NB4 (cell line): ENCODE results near the gene NAT10.

Experiments used
- CTCF ChIP-seq: IDR thresholded peaks from one replicate; pipeline ENCODE4 v1.5.1; 2012; ENCODE audit warnings: low read depth, low read length
- MAX ChIP-seq: IDR thresholded peaks from 2 replicates; pipeline ENCODE4 v1.6.1; 2011; ENCODE audit warnings: low read depth, low read length
- POLR2A ChIP-seq: IDR thresholded peaks from 2 replicates; pipeline ENCODE4 v1.6.1; 2011; ENCODE audit warnings: mild to moderate bottlenecking; ENCODE audit not compliant: insufficient read length; ENCODE audit errors: extremely low read depth

GRCh38 chr11:34174412-34175041, 69.1 kb downstream of the NAT10 start:
- TF ChIP-seq POLR2A: no peak
- peak; percentile 85 for TF ChIP-seq CTCF
- peak; percentile 80 for TF ChIP-seq MAX
